Measurements from ENCODE around the gene C5.

- TF ChIP-seq CTCF (conservative IDR thresholded peaks at IDR 0.05 in 1 of 2, IDR thresholded peaks at IDR 0.05 in 1 of 2; ENCODE audit: extremely low read depth in 1 of 2, insufficient read depth in 1 of 2, low read depth in 1 of 2, low read length in 2 of 2) (no peak), EZH2 (IDR thresholded peaks at IDR 0.05; ENCODE audit: borderline replicate concordance, low read length) (no peak)
Observed at GRCh38 chr9:120904978-120905301, 145.1 kb downstream of the C5 start.
